Gastrocnemius medialis (tissue), 4 donors: Measurements from ENCODE around the gene MACROD2.

Experiments
- POLR2A ChIP-seq, 2 donors: fragments of 450-650 bp; IDR thresholded peaks; one replicate each; pipeline ENCODE4 v1.6.1; 2017; ENCODE audit warnings: antibody characterized with exemption in 2 of 2, mild to moderate bottlenecking in 2 of 2, moderate library complexity in 2 of 2
- TF ChIP-seq, protein P1 (sequence below), 5 experiments: fragments of 450-650 bp in 3 of 5; fragments of 200-600 bp in 2 of 5; sonication (generic) in 2 of 5; IDR thresholded peaks in 4 of 5; conservative IDR thresholded peaks in 1 of 5; 1 replicate in 4 of 5; 2 replicates in 1 of 5; pipeline ENCODE4 v1.5.1; 2016 to 2019; ENCODE audit warnings: antibody characterized with exemption in 5 of 5, mild to moderate bottlenecking in 3 of 5, moderate library complexity in 3 of 5

- TF ChIP-seq, protein P1, sequence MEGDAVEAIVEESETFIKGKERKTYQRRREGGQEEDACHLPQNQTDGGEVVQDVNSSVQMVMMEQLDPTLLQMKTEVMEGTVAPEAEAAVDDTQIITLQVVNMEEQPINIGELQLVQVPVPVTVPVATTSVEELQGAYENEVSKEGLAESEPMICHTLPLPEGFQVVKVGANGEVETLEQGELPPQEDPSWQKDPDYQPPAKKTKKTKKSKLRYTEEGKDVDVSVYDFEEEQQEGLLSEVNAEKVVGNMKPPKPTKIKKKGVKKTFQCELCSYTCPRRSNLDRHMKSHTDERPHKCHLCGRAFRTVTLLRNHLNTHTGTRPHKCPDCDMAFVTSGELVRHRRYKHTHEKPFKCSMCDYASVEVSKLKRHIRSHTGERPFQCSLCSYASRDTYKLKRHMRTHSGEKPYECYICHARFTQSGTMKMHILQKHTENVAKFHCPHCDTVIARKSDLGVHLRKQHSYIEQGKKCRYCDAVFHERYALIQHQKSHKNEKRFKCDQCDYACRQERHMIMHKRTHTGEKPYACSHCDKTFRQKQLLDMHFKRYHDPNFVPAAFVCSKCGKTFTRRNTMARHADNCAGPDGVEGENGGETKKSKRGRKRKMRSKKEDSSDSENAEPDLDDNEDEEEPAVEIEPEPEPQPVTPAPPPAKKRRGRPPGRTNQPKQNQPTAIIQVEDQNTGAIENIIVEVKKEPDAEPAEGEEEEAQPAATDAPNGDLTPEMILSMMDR (IDR thresholded peaks at IDR 0.05 in 4 of 5, conservative IDR thresholded peaks at IDR 0.05 in 1 of 5) = no peak
- no peak for TF ChIP-seq POLR2A (IDR thresholded peaks at IDR 0.05)
Measured at GRCh38 chr20:14522595-14522994, 527.3 kb downstream of the MACROD2 start.
